Muscle layer of colon (tissue), 2 donors: ENCODE data around the gene THSD7B.
"Not testable (repeated sequence)": the region's sequence is repeated elsewhere in the genome, so short reads cannot be mapped to it uniquely, and the experiment has no call there.

Source experiments
- H3K27ac ChIP-seq: one replicate; pipeline ENCODE4 v1.7.0; 2013; ENCODE audit warnings: low read depth, mild to moderate bottlenecking, low read length, moderate library complexity
- H3K27me3 ChIP-seq, 2 donors: one replicate each; pipeline ENCODE4 v1.7.0; 2013; ENCODE audit warnings: low read length in 2 of 2, mild to moderate bottlenecking in 2 of 2; ENCODE audit not compliant: insufficient read depth in 2 of 2, control insufficient read depth in 1 of 2
- H3K36me3 ChIP-seq: one replicate; pipeline ENCODE4 v1.7.0; 2013; ENCODE audit warnings: mild to moderate bottlenecking, low read length; ENCODE audit not compliant: insufficient read depth
- H3K4me1 ChIP-seq: one replicate; pipeline ENCODE4 v1.7.0; 2013; ENCODE audit warnings: mild to moderate bottlenecking, low read length; ENCODE audit not compliant: insufficient read depth
- H3K4me3 ChIP-seq, 2 donors: one replicate each; pipeline ENCODE4 v1.7.0; 2013; ENCODE audit warnings: low read length in 2 of 2, low read depth in 1 of 2, mild to moderate bottlenecking in 1 of 2, moderate library complexity in 1 of 2
- H3K9ac ChIP-seq: one replicate; pipeline ENCODE4 v1.7.0; 2013; ENCODE audit warnings: low read length
- H3K9me3 ChIP-seq: one replicate; pipeline ENCODE4 v1.7.0; 2013; ENCODE audit warnings: mild to moderate bottlenecking, low read length
- donor health status: abdominal sarcoma.
- donor health status: Adenocarcinoma of cecum.

Gene THSD7B

GRCh38 chr2:136957044-136957443 is 191.7 kb downstream of the THSD7B start:
- Histone ChIP-seq H3K9me3 (no peaks in the 10 kb centered on the region), H3K4me1 (no peaks in the 10 kb centered on the region), H3K9ac (no peak overlapping the region), H3K27ac (no peak overlapping the region), H3K27me3 (no peaks in the 10 kb centered on the region), H3K36me3 (no peaks in the 10 kb centered on the region), H3K4me3 (no peak overlapping the region)

- no peaks in the 10 kb centered on the region for H3K27me3 ChIP-seq
- no peaks in the 10 kb centered on the region for H3K36me3 ChIP-seq
- H3K9ac ChIP-seq = no peak overlapping the region
- H3K27ac ChIP-seq = no peak overlapping the region
- no peaks in the 10 kb centered on the region for H3K9me3 ChIP-seq
- no peak overlapping the region for H3K4me3 ChIP-seq
- H3K4me1 ChIP-seq = no peaks in the 10 kb centered on the region
Observed at GRCh38 chr2:136962105-136962725, 196.9 kb downstream of the THSD7B start.

DNA sequence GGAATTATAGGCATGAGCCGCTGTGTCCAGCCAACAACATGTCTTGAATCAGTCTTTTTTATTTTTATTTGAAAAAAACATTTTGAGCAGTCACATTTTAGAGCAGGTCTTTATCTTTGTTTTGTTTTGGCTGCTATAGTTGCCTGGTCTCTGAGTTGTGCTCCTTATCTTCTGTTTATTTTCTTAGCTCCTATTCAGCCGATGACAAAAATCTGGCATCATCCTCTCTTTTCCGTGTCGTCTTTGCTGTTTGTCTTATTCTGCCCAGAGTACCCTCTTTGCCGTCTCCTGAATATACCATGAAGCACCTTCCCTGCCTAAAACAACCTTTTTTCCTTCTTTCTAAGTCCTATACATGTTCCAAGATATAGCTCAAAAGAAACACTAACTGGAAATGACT is 201.1 kb downstream of the THSD7B start:
- no peak overlapping the region for H3K4me3 ChIP-seq
- no peaks in the 10 kb centered on the region for H3K4me1 ChIP-seq
- no peak overlapping the region for H3K27ac ChIP-seq
- no peaks in the 10 kb centered on the region for H3K27me3 ChIP-seq
- no peaks in the 10 kb centered on the region for H3K9me3 ChIP-seq
- H3K36me3 ChIP-seq = no peaks in the 10 kb centered on the region
- no peak overlapping the region for H3K9ac ChIP-seq

DNA sequence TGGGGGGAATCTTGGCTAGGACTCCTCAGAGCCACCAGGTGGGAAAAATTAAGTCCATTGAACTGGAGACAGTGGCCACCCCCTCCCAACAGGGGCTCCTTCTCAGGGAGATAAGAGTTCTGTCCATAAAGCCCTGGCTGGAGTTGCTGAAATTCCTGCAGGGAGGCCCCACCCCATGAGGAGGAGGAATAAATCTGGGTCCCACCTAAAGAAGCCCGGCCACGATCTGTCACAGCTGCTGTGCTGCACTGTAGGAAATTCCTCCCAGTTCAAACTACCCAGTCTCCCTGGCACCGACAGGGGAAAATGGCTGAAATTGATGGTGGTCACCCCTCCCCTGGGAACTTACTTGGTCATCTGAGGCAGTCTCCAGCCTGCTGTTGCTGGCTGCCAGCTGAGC is 215.0 kb downstream of the THSD7B start:
- Histone ChIP-seq H3K36me3 (no peaks in the 10 kb centered on the region), H3K9me3 (no peaks in the 10 kb centered on the region), H3K27ac (no peak overlapping the region), H3K27me3 (no peaks in the 10 kb centered on the region), H3K9ac (no peak overlapping the region), H3K4me1 (no peaks in the 10 kb centered on the region), H3K4me3 (no peak overlapping the region)

- H3K9me3 ChIP-seq, H3K27ac ChIP-seq, H3K36me3 ChIP-seq, H3K27me3 ChIP-seq, H3K4me3 ChIP-seq, H3K9ac ChIP-seq, H3K4me1 ChIP-seq: not testable (repeated sequence)
Observed at GRCh38 chr2:136981689-136982088, 216.3 kb downstream of the THSD7B start.

DNA sequence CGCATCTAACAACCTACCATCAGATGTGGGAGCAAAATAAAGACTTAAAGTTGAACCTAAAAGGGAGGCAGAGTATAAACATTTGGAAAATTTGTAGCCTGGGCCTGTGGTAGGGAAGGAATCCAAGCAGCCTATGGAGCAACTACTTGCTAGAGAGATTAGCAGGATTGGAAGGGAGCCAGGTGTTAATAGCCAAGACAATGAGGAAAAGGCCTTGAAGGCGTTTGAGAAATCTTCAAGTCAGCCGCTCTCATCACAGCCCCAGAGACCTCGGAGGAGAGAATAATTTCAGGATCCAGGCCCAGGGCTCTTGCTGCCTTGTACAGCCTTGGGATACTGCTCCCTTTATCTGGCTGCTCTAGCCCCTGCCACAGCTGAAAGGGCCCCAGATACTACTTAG is 219.7 kb downstream of the THSD7B start:
- Histone ChIP-seq H3K36me3 (no peaks in the 10 kb centered on the region), H3K4me1 (no peaks in the 10 kb centered on the region), H3K4me3 (no peak overlapping the region), H3K27ac (no peak overlapping the region), H3K9me3 (no peaks in the 10 kb centered on the region), H3K27me3 (no peaks in the 10 kb centered on the region), H3K9ac (no peak overlapping the region)

- Histone ChIP-seq H3K9me3 (no peaks in the 10 kb centered on the region), H3K36me3 (no peaks in the 10 kb centered on the region), H3K27ac (no peak overlapping the region)
Observed at GRCh38 chr2:136986605-136987221, 221.4 kb downstream of the THSD7B start.

GRCh38 chr2:136990316-136990715 is 225.0 kb downstream of the THSD7B start:
- Histone ChIP-seq H3K27ac (no peak overlapping the region), H3K9me3 (no peaks in the 10 kb centered on the region), H3K36me3 (no peaks in the 10 kb centered on the region), H3K4me1 (no peaks in the 10 kb centered on the region), H3K27me3 (no peaks in the 10 kb centered on the region), H3K4me3 (no peak overlapping the region), H3K9ac (no peak overlapping the region)

More at GRCh38 chr2:136986605-136987221, 221.4 kb downstream of the THSD7B start:
- Histone ChIP-seq H3K9ac (no peak overlapping the region), H3K4me3 (no peak overlapping the region), H3K27me3 (no peaks in the 10 kb centered on the region), H3K4me1 (no peaks in the 10 kb centered on the region)

DNA sequence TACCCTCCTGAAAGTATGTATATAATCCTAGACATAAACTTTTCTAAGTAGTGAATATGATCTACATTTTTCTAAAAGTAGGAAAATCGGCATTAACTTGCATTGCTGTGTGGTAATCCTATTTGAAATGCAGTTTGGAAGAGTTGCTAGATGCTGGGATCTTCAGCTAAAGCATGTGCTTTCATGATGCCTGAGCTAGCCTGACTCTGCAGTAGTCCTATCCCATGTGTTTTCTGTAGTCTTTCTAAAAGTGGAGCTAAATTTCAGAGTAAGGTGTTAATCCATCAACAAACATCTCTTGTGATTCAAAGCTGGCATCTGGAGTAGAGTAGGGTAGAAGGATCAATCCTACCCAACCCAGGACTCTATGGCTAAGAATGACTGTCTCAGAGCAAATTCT is 229.4 kb downstream of the THSD7B start:
- H3K4me3 ChIP-seq = no peak overlapping the region
- H3K4me1 ChIP-seq = no peaks in the 10 kb centered on the region
- H3K27ac ChIP-seq = no peak overlapping the region
- H3K9ac ChIP-seq = no peak overlapping the region
- no peaks in the 10 kb centered on the region for H3K27me3 ChIP-seq
- H3K36me3 ChIP-seq = no peaks in the 10 kb centered on the region
- H3K9me3 ChIP-seq = no peaks in the 10 kb centered on the region

- Histone ChIP-seq H3K27me3 (no peaks in the 10 kb centered on the region), H3K27ac (no peak overlapping the region), H3K36me3 (no peaks in the 10 kb centered on the region), H3K4me3 (no peak overlapping the region), H3K4me1 (no peaks in the 10 kb centered on the region), H3K9ac (no peak overlapping the region), H3K9me3 (no peaks in the 10 kb centered on the region)
Observed at GRCh38 chr2:136997557-136997956, 232.2 kb downstream of the THSD7B start.

- H3K36me3 ChIP-seq = no peaks in the 10 kb centered on the region
- H3K9ac ChIP-seq = no peak overlapping the region
- H3K9me3 ChIP-seq = no peaks in the 10 kb centered on the region
- H3K4me1 ChIP-seq = no peaks in the 10 kb centered on the region
- no peak overlapping the region for H3K27ac ChIP-seq
- H3K4me3 ChIP-seq = no peak overlapping the region
- H3K27me3 ChIP-seq = no peaks in the 10 kb centered on the region
Observed at GRCh38 chr2:137000811-137001210, 235.5 kb downstream of the THSD7B start.

- Histone ChIP-seq H3K9ac (no peak overlapping the region), H3K4me3 (no peak overlapping the region), H3K9me3 (no peaks in the 10 kb centered on the region), H3K4me1 (no peaks in the 10 kb centered on the region), H3K27ac (no peak overlapping the region), H3K27me3 (no peaks in the 10 kb centered on the region), H3K36me3 (no peaks in the 10 kb centered on the region)
Observed at GRCh38 chr2:137002896-137003295, 237.6 kb downstream of the THSD7B start.
